Measurements from ENCODE around the gene ZNF292.
"Not testable (repeated sequence)": the region's sequence is repeated elsewhere in the genome, so short reads cannot be mapped to it uniquely, and the experiment has no call there.

The ZNF292 gene

DNA sequence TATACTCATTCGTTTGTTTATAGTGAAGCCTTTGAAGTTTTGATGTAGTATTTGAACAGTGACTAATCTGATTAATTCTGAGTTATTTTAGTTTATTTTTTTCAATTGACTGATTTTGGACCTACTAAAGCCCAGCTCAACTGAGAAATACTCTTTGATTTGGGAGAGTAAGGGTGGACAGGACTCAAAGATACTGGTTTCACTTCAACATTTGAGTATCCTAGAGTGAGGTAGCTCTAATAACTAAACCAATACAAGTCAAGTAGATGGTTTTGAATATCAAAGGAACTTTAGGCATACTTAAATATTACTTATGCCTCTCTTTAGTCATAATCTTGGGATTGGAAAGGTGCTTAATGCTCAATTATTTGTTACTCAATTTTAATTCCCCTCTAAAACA, 65.6 kb downstream of the ZNF292 start:
- H3K36me3 ChIP-seq (ENCODE audit: control insufficient read depth, low read depth, low read length): peaks cover 60% of the 10 kb centered on the region
- no peak overlapping the region for H3K9ac ChIP-seq (ENCODE audit: low read length)
- no peaks in the 10 kb centered on the region for H3K9me3 ChIP-seq (ENCODE audit: control insufficient read depth, low read depth, low read length)

DNA sequence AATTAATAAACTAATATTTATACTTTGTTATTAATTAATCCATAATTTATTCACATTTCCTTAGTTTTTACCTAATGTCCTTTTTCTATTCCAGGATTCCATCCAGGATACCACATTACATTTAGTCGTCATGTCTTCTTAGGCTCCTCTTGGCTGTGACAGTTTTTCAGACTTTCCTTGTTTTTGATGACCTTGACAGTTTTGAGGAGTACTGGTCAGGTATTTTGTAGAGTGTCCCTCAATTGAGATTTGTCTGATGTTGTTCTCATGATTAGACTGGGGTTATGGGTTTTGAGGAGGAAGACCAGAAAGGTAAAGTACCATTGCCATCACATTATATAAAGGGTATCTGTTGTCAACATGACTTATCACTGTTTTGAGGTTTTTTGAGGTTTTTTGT, 67.3 kb downstream of the ZNF292 start:
- no peaks in the 10 kb centered on the region for H3K27me3 ChIP-seq (ENCODE audit: control insufficient read depth, insufficient read depth, low read length)
- H3K4me1 ChIP-seq (ENCODE audit: control insufficient read depth, low read depth, low read length): peaks cover 6% of the 10 kb centered on the region
- H3K9me3 ChIP-seq (ENCODE audit: control insufficient read depth, low read depth, low read length): no peaks in the 10 kb centered on the region
- H3K36me3 ChIP-seq (ENCODE audit: control insufficient read depth, low read depth, low read length): peaks cover 47% of the 10 kb centered on the region
- H3K4me3 ChIP-seq (ENCODE audit: low read length): no peak overlapping the region
- no peak overlapping the region for H3K27ac ChIP-seq (ENCODE audit: low read length)
- no peak overlapping the region for H3K9ac ChIP-seq (ENCODE audit: low read length)

More for the DNA sequence above, 65.6 kb downstream of the ZNF292 start:
- no peak overlapping the region for H3K4me3 ChIP-seq (ENCODE audit: low read length)
- peaks cover 6% of the 10 kb centered on the region for H3K4me1 ChIP-seq (ENCODE audit: control insufficient read depth, low read depth, low read length)
- no peaks in the 10 kb centered on the region for H3K27me3 ChIP-seq (ENCODE audit: control insufficient read depth, insufficient read depth, low read length)
- no peak overlapping the region for H3K27ac ChIP-seq (ENCODE audit: low read length)

DNA sequence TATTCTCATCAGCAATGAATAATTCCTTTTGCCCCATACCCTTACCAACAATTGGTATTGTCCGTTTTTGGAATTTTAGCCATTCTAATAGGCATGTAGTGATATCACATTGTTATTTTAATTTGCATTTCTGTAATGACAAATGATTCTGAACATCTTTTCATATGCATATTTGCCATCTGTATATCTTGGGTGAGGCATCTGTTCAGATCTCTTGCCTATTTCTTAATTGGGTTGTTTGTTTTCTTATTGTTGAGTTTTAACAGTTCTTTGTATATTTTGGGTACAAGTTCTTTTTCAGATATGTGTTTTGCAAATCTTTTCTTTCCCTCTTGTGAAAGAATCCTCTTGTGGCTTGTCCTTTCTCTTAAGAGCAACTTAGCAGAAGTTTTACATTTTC, 69.6 kb downstream of the ZNF292 start:
- H3K9ac ChIP-seq (ENCODE audit: low read length): no peak overlapping the region
- H3K36me3 ChIP-seq (ENCODE audit: control insufficient read depth, low read depth, low read length): peaks cover 41% of the 10 kb centered on the region
- H3K27me3 ChIP-seq (ENCODE audit: control insufficient read depth, insufficient read depth, low read length): no peaks in the 10 kb centered on the region

DNA sequence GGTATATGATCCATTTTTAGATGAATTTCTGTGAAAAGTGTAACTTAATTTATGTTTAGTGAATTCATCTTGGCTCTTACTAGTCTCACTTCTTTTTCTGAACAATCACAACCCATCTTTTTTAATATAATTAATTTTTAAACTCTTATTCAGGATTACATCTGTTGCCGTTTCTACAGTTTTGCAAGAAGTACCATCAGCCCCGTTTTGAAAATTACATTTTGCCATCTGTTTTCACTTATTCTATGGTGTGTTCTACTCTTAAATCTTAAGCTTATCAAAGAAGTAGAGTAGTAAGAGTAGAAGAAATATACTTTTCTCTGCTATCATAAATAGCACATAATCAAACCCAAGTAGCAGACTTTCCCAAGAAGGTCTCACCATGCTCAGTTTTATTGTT, 70.1 kb downstream of the ZNF292 start:
- Histone ChIP-seq H3K4me1 (ENCODE audit: control insufficient read depth, low read depth, low read length) (peaks cover 6% of the 10 kb centered on the region), H3K9ac (ENCODE audit: low read length) (no peak overlapping the region), H3K9me3 (ENCODE audit: control insufficient read depth, low read depth, low read length) (no peaks in the 10 kb centered on the region), H3K4me3 (ENCODE audit: low read length) (no peak overlapping the region), H3K27ac (ENCODE audit: low read length) (no peak overlapping the region), H3K27me3 (ENCODE audit: control insufficient read depth, insufficient read depth, low read length) (no peaks in the 10 kb centered on the region), H3K36me3 (ENCODE audit: control insufficient read depth, low read depth, low read length) (peaks cover 40% of the 10 kb centered on the region)

More for the DNA sequence above, 69.6 kb downstream of the ZNF292 start:
- Histone ChIP-seq H3K9me3 (ENCODE audit: control insufficient read depth, low read depth, low read length) (no peaks in the 10 kb centered on the region), H3K4me1 (ENCODE audit: control insufficient read depth, low read depth, low read length) (peaks cover 6% of the 10 kb centered on the region), H3K4me3 (ENCODE audit: low read length) (no peak overlapping the region), H3K27ac (ENCODE audit: low read length) (no peak overlapping the region)

DNA sequence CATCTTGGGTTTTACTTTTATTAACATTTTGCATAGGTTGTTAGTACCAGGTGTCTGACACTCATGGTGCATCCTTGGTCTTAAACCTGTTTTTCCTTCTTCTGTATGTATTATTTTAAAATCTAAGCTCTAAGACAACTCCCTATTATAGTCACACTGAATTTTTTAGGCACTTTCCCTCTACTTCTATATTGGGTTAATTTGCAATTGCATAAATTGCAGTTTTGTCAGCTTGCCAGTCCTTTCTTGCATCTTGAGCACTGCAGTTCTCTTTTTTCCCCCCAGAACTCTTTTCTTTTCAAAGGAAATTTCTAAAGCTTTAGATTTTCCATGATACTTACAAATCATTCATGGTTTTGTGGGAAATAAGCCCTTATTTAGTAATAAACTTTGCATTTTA, 70.6 kb downstream of the ZNF292 start:
- Histone ChIP-seq H3K9me3 (ENCODE audit: control insufficient read depth, low read depth, low read length) (no peaks in the 10 kb centered on the region), H3K9ac (ENCODE audit: low read length) (no peak overlapping the region), H3K36me3 (ENCODE audit: control insufficient read depth, low read depth, low read length) (peaks cover 36% of the 10 kb centered on the region), H3K27ac (ENCODE audit: low read length) (no peak overlapping the region), H3K4me3 (ENCODE audit: low read length) (no peak overlapping the region), H3K4me1 (ENCODE audit: control insufficient read depth, low read depth, low read length) (peaks cover 6% of the 10 kb centered on the region), H3K27me3 (ENCODE audit: control insufficient read depth, insufficient read depth, low read length) (no peaks in the 10 kb centered on the region)

- no peak overlapping the region for H3K27ac ChIP-seq (ENCODE audit: low read length)
- peaks cover 14% of the 10 kb centered on the region for H3K36me3 ChIP-seq (ENCODE audit: control insufficient read depth, low read depth, low read length)
- no peaks in the 10 kb centered on the region for H3K9me3 ChIP-seq (ENCODE audit: control insufficient read depth, low read depth, low read length)
- H3K4me1 ChIP-seq (ENCODE audit: control insufficient read depth, low read depth, low read length): no peaks in the 10 kb centered on the region
- H3K4me3 ChIP-seq (ENCODE audit: low read length): no peak overlapping the region
- no peak overlapping the region for H3K9ac ChIP-seq (ENCODE audit: low read length)
- H3K27me3 ChIP-seq (ENCODE audit: control insufficient read depth, insufficient read depth, low read length): no peaks in the 10 kb centered on the region
Observed at GRCh38 chr6:87230801-87231200, 75.4 kb downstream of the ZNF292 start.

- H3K27me3 ChIP-seq (ENCODE audit: control insufficient read depth, insufficient read depth, low read length): no peaks in the 10 kb centered on the region
- peaks cover 2% of the 10 kb centered on the region for H3K9me3 ChIP-seq (ENCODE audit: control insufficient read depth, low read depth, low read length)
- H3K27ac ChIP-seq (ENCODE audit: low read length): no peak overlapping the region
- H3K4me3 ChIP-seq (ENCODE audit: low read length): no peak overlapping the region
- peaks cover 12% of the 10 kb centered on the region for H3K36me3 ChIP-seq (ENCODE audit: control insufficient read depth, low read depth, low read length)
- no peaks in the 10 kb centered on the region for H3K4me1 ChIP-seq (ENCODE audit: control insufficient read depth, low read depth, low read length)
- no peak overlapping the region for H3K9ac ChIP-seq (ENCODE audit: low read length)
Observed at GRCh38 chr6:87237804-87238203, 82.4 kb downstream of the ZNF292 start.

DNA sequence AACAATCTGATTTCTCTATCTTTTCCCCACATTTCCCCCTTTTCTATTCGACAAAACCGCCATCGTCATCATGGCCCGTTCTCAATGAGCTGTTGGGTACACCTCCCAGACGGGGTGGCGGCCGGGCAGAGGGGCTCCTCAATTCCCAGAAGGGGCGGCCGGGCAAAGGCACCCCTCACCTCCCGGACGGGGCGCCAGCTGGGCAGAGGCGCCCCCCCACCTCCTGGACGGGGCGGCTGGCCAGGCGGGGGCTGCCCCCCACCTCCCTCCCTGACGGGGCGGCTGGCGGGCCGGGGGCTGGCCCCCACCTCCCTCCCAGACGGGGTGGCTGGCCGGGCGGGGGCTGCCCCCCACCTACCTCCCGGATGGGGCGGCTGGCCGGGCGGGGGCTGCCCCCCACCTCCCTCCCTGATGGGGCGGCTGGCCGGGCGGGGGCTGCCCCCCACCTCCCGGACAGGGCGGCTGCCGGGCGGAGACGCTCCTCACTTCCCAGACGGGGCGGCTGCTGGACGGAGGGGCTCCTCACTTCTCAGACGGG, 83.8 kb downstream of the ZNF292 start:
- not testable (repeated sequence) for H3K9ac ChIP-seq (ENCODE audit: low read length); H3K4me1 ChIP-seq (ENCODE audit: control insufficient read depth, low read depth, low read length); H3K4me3 ChIP-seq (ENCODE audit: low read length); H3K9me3 ChIP-seq (ENCODE audit: control insufficient read depth, low read depth, low read length); H3K27me3 ChIP-seq (ENCODE audit: control insufficient read depth, insufficient read depth, low read length); H3K27ac ChIP-seq (ENCODE audit: low read length)
- peaks cover 14% of the 10 kb centered on the region for H3K36me3 ChIP-seq (ENCODE audit: control insufficient read depth, low read depth, low read length)

GRCh38 chr6:87241304-87241703, 85.9 kb downstream of the ZNF292 start:
- H3K9ac ChIP-seq (ENCODE audit: low read length): no peak overlapping the region
- no peaks in the 10 kb centered on the region for H3K27me3 ChIP-seq (ENCODE audit: control insufficient read depth, insufficient read depth, low read length)
- H3K36me3 ChIP-seq (ENCODE audit: control insufficient read depth, low read depth, low read length): peaks cover 17% of the 10 kb centered on the region
- no peak overlapping the region for H3K4me3 ChIP-seq (ENCODE audit: low read length)
- no peak overlapping the region for H3K27ac ChIP-seq (ENCODE audit: low read length)
- H3K4me1 ChIP-seq (ENCODE audit: control insufficient read depth, low read depth, low read length): no peaks in the 10 kb centered on the region
- peaks cover 2% of the 10 kb centered on the region for H3K9me3 ChIP-seq (ENCODE audit: control insufficient read depth, low read depth, low read length)

DNA sequence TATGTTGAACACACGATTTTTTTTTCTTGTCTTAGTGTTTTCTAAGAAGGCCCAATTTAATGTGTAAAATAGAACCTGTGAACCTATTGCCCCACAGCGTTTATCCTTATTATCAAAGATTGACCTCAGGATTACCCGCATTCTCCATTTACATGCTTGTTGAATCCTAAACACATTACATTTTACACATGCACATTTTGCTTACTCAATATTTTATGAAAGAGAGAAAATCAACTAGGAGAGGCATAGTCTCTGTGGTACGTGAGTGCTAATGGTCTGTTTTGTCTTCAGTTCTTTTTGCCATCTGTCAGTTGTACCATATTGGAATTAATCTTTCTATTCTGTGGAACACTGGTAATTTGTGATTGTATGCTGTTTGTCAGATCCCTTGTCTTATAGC, 86.9 kb downstream of the ZNF292 start:
- Histone ChIP-seq H3K4me3 (ENCODE audit: low read length) (no peak overlapping the region), H3K9me3 (ENCODE audit: control insufficient read depth, low read depth, low read length) (peaks cover 2% of the 10 kb centered on the region), H3K9ac (ENCODE audit: low read length) (no peak overlapping the region), H3K36me3 (ENCODE audit: control insufficient read depth, low read depth, low read length) (peaks cover 27% of the 10 kb centered on the region), H3K27ac (ENCODE audit: low read length) (no peak overlapping the region), H3K27me3 (ENCODE audit: control insufficient read depth, insufficient read depth, low read length) (no peaks in the 10 kb centered on the region), H3K4me1 (ENCODE audit: control insufficient read depth, low read depth, low read length) (no peaks in the 10 kb centered on the region)

- Histone ChIP-seq H3K4me1 (ENCODE audit: control insufficient read depth, low read depth, low read length) (no peaks in the 10 kb centered on the region), H3K27me3 (ENCODE audit: control insufficient read depth, insufficient read depth, low read length) (no peaks in the 10 kb centered on the region), H3K27ac (ENCODE audit: low read length) (no peak overlapping the region), H3K9me3 (ENCODE audit: control insufficient read depth, low read depth, low read length) (no peaks in the 10 kb centered on the region), H3K4me3 (ENCODE audit: low read length) (no peak overlapping the region), H3K36me3 (ENCODE audit: control insufficient read depth, low read depth, low read length) (peaks cover 39% of the 10 kb centered on the region), H3K9ac (ENCODE audit: low read length) (no peak overlapping the region)
Observed at GRCh38 chr6:87243812-87244211, 88.4 kb downstream of the ZNF292 start.

- H3K36me3 ChIP-seq (ENCODE audit: control insufficient read depth, low read depth, low read length): peaks cover 39% of the 10 kb centered on the region
- H3K4me3 ChIP-seq (ENCODE audit: low read length): no peak overlapping the region
- no peak overlapping the region for H3K9ac ChIP-seq (ENCODE audit: low read length)
- no peaks in the 10 kb centered on the region for H3K9me3 ChIP-seq (ENCODE audit: control insufficient read depth, low read depth, low read length)
- no peaks in the 10 kb centered on the region for H3K27me3 ChIP-seq (ENCODE audit: control insufficient read depth, insufficient read depth, low read length)
- no peak overlapping the region for H3K27ac ChIP-seq (ENCODE audit: low read length)
- H3K4me1 ChIP-seq (ENCODE audit: control insufficient read depth, low read depth, low read length): no peaks in the 10 kb centered on the region
Observed at GRCh38 chr6:87244380-87244779, 89.0 kb downstream of the ZNF292 start.

Measured in iPS-18a (cell line).